NK-92 (cell line): Measurements from ENCODE around the gene PPM1M.

Source experiments
- DNase-seq: peaks from one replicate; lab custom pipeline; 2025; ENCODE audit not compliant: unreplicated experiment; lab: John Stamatoyannopoulos, UW

The PPM1M gene

GRCh38 chr3:52230889-52231499, 14.6 kb upstream of the PPM1M start:
- DNase-seq, result no peak

- DNase-seq, result peak; percentile 36
Measured at GRCh38 chr3:52231502-52232278, 13.9 kb upstream of the PPM1M start.

- DNase-seq, result no peak
Measured at GRCh38 chr3:52232279-52233107, 13.1 kb upstream of the PPM1M start.

- no peak for DNase-seq
Measured at GRCh38 chr3:52233108-52233591, 12.4 kb upstream of the PPM1M start.

- DNase-seq, result no peak
Measured at GRCh38 chr3:52233968-52234367, 11.6 kb upstream of the PPM1M start.

- DNase-seq, result no peak
Measured at GRCh38 chr3:52234516-52235447, 10.8 kb upstream of the PPM1M start.

- DNase-seq, result no peak
Measured at GRCh38 chr3:52236424-52236886, 9.1 kb upstream of the PPM1M start.

- DNase-seq, result no peak
Measured at GRCh38 chr3:52237006-52237656, 8.4 kb upstream of the PPM1M start.

GRCh38 chr3:52237657-52238172, 7.8 kb upstream of the PPM1M start:
- DNase-seq, result no peak

GRCh38 chr3:52238193-52238760, 7.3 kb upstream of the PPM1M start:
- DNase-seq, result no peak

GRCh38 chr3:52238761-52239701, 6.5 kb upstream of the PPM1M start, which contains the start of gene TWF2:
Gene TWF2 (minus strand): TSS chr3:52239158. CDS start chr3:52239016, 142 bp downstream.
- peak; percentile 13 for DNase-seq

- no peak for DNase-seq
Measured at GRCh38 chr3:52240059-52240885, 5.3 kb upstream of the PPM1M start.

GRCh38 chr3:52240886-52241370, 4.6 kb upstream of the PPM1M start:
- no peak for DNase-seq

GRCh38 chr3:52242039-52242438, 3.5 kb upstream of the PPM1M start:
- no peak for DNase-seq

- no peak for DNase-seq
Measured at GRCh38 chr3:52243791-52244628, 1.5 kb upstream of the PPM1M start.

- DNase-seq, result no peak
Measured at GRCh38 chr3:52246264-52246620, 683 bp downstream of the PPM1M start.
